Kidney glomerular epithelial cell (primary cell): Measurements from ENCODE around the gene DIP2B.
"Not testable (repeated sequence)": the region's sequence is repeated elsewhere in the genome, so short reads cannot be mapped to it uniquely, and the experiment has no call there.

Experiments used
- DNase-seq: peaks from one replicate; lab custom pipeline; 2025; lab: John Stamatoyannopoulos, UW

Gene DIP2B

GRCh38 chr12:50550530-50551223 lies 45.9 kb downstream of the DIP2B start:
- DNase-seq: no peak

DNA sequence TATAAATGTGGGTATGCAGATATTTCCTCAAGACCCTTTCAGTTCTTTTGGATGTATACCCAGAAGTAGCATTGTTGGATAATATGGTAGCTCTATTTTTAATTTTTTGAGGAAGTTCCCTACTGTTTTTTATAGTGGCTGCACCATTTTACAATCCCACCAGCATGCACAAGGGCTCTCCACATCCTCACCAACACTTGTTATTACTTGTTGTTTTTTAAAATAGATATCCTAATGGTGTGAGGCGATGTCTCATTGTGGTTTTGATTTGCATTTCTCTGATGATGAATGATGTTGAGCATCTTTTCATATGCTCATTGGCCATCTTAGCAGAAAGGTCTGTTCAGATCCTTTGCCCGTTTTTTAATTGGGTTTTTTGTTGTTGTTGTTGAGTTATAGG lies 47.1 kb downstream of the DIP2B start:
- DNase-seq: no peak

- DNase-seq: no peak
These were observed 49.9 kb downstream of the DIP2B start for GRCh38 chr12:50554651-50555050.

DNA sequence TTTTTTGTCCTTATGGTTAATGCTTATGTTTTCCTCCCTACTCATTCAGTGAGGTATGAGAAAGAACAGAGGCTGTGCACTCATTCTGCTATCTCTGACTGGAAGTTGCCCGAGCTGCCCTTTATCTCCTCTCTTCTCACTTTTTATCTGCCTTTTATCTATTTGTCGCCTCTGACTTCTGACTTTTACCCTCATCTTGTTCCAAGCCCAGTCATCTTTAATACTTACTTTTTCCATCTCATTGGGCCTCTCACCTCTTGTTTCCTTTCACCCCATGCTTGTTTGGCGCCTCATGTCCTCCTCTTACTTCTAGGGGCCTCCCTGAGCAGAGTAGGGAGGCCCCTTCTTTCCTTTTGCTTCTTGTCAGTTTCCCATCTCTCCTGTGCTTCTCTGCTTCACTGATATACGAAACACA lies 50.7 kb downstream of the DIP2B start:
- no peak for DNase-seq

DNA sequence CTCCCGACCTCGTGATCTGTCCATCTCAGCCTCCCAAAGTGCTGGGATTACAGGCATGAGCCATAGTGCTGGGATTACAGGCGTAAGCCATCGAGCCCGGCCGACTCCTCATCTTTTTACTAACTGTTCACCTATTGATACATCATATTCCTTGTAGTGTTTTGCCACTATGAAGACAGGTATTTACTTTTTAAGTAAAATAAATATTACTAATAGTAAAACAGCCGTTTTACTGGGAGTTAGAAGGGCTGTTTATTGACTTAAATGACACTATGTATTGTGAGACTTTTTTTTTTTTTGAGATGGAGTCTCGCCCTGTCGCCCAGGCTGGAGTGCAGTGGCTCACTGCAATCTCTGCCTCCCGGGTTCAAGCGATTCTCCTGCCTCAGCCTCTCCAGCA lies 51.5 kb downstream of the DIP2B start:
- no peak for DNase-seq

DNA sequence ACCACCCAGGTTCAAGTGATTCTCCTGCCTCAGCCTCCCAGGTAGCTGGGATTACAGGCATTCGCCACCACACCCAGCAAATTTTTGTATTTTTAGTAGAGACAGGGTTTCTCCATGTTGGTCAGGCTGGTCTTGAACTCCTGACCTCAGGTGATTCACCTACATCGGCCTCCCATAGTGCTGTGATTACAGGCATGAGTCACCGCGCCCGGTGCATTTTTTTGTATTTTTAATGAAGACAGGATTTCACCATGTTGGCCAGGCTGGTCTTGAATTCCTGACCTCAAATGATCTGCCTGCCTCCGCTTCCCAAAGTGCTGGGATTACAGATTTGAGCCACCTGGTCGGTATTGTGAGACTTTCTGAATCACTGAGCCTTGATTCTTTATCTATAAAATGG lies 52.0 kb downstream of the DIP2B start:
- not testable (repeated sequence) for DNase-seq

DNA sequence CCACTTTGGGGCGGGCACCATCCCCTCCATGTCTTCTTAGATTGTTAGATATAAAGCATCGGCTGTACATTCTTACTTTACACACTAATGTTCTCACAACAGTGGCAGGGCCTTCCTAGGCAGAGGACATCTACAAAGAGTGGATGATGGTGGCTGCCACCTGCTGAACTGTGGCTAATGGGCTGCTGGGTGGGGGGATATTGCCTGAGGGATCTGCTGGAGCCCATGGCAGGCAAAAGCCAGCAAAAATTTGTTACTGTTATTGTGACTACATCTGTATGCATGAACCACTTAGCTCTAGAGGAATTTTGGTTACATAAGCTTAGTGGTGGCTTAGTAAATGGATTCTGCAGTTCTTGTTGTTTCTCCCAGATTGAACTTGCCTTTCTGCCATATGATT lies 52.6 kb downstream of the DIP2B start:
- no peak for DNase-seq

DNA sequence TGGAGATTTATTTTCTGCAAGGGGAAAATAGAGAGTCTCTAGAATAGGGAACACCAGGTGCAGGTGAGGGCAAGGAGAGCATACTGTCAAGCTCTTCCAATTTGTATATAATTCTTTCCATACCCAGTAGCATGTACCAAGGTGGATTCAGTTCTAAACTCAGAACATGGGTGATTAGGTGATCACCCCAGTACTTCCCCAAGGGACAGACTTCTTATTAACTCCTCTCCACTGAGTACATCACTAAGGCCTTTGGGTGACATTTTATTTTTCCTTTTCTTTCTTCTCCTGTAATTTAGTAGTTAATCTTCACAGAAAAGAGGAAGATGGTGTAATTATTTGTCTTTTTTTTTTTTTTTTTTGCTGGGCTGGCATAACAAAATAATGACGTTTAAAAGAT lies 54.2 kb downstream of the DIP2B start:
- DNase-seq: no peak

- DNase-seq: no peak
These were observed 58.0 kb downstream of the DIP2B start for GRCh38 chr12:50562520-50563433.

DNA sequence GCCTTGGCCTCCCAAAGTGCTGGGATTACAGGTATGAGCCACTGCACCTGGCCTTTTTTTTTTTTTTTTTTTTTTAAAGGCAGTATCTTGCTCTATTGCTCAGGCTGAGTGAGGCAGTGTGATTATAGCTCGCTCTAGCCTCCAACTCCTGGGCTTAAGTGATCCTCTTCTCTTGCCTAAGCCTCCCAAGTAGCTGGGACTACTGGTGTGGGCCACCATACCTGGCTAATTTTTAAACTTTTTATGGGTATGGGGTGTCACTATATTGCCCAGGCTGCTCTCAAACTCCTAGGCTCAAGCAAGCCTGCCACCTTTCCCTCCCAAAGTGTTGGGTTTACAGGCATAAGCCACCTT lies 58.6 kb downstream of the DIP2B start:
- no peak for DNase-seq

GRCh38 chr12:50564237-50564947 lies 59.6 kb downstream of the DIP2B start:
- DNase-seq: no peak

DNA sequence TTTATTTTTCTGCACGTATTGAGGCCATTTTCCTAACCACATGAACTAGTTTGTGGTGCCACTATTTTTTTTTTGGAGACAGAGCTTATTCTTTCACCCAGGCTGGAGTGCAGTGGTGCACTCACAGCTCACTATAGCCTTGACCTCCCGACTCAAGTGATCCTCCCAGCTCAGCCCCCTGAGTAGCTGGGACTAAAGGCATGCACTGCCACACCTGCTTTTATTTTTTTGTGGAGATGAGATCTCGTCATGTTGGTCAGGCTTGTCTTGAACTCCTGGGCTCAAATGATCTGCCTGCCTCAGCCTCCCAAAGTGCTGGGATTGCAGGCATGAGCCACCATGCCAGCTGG lies 60.1 kb downstream of the DIP2B start:
- no peak for DNase-seq

GRCh38 chr12:50566066-50566465 lies 61.3 kb downstream of the DIP2B start:
- DNase-seq: no peak

GRCh38 chr12:50567926-50568325 lies 63.1 kb downstream of the DIP2B start:
- DNase-seq: no peak

DNA sequence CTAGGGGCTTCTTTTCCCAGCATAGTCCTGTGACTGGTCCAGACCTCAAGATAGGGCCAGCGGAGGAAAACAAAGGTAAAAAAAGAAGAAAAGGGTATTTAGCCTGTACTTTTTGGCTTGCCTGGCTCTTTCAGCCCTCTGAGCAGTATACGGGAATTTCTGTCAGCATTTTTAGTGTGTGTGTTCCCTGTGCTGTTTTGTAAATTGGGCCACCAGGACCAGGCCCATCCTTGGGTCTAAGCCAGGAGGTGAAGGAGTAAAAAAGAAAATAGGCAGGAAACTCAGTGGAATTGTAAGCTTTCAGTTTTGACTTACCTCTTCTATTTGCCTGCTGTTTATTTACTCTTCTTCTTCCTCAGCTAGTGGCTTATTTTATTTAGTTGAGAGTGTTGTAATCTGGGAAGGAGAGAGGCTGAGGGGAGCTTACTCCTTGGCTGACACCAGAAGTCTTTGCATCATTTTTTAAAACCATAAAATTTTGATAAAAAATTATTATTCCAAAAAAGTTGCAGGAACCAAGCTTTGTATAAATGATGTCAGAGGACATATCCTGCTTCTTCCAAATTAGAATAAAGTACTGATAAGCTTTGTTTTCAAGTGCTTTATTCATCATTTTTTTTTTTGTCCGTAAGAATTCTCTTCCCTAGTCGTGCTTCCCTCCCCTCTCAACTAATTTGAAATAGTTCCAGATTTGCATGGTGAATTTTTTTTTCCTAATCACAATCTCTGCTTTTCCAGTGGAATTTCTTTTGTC lies 63.7 kb downstream of the DIP2B start:
- DNase-seq: no peak

DNA sequence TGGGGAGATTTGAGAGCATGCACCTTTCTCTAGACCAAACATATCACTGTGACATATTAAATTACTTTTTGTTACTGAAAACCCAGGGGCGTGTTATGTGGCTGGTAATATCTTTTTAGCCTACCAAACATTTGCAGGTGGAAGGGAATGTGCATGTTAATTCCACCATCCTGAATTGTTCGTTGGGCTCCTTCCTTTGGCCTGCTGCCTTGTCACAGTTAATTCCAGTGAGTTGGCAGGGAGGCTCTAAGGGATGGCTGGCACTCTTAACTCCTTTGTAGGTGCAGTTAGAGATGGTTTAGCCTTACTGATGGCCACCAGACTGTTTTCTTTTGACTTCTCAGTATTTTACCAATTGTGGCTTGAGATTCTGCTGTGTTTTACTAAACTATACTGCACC lies 64.5 kb downstream of the DIP2B start:
- no peak for DNase-seq

DNA sequence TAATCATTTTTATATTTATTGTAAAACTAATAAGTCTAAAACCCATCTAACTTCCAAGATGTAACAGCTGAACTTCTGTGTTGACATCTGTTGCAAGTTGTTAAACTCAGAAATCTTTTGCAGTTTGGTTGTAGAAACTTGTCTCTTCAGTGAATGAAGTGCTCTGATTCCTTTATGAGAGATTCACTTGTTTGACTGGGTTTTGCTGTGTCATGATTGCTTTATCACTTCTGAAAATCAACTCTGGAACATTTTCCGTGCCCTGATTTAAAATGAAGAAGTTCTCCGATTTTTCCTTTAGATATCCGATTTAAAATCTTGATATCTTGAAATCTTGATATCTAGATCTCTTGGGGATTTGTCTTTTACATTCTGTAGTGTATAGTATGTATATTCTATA lies 65.1 kb downstream of the DIP2B start:
- no peak for DNase-seq

- DNase-seq: no peak
These were observed 67.0 kb downstream of the DIP2B start for GRCh38 chr12:50571786-50572185.

DNA sequence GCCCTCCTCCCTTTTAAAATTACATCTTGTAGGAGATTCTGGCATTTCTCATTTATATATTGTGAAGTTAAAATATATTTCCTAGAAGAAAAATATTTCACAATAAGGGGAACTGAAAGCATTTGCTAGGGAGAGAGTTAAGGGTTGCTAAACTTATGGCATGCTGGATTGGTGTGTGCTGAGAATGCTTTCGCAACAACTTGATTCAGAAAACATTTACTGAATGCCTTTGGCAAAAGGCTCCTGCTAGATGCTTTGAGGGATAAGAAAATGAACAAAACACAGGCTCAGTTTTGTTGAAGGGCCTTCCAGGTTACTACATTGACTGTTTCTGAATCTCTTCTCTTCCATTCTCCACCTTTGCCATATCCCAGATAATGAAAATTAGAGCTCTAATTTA lies 67.5 kb downstream of the DIP2B start:
- no peak for DNase-seq

- DNase-seq: no peak
These were observed 68.0 kb downstream of the DIP2B start for GRCh38 chr12:50572760-50573159.

DNA sequence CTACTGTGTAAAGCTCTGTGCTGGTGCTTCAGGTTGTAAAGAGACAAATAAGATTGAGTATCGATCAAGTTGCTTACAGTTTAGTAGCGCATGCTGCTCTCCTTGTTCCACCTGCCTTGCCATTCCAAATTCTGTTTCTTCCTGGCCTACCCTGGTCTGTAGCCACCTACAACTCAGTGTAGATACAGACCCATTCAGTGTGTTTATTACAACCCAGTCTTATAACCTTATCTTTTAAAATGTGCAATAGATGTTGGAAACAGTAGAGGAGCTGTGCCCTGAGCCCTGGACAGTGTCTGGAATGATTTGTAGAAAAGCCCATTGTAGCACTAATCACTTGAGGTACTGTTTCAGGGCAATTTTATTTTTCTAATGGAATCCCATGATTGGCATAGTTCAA lies 68.5 kb downstream of the DIP2B start:
- DNase-seq: no peak

GRCh38 chr12:50574601-50575348 lies 70.0 kb downstream of the DIP2B start:
- DNase-seq: no peak
